H1 (cell line): ENCODE data around the gene JAG2. TPM values are rescaled to one million over a fixed set of nuclear protein-coding genes. Genes with fewer than 3 reads are reported as not detected.

ENCODE experiments used
- CTCF ChIA-PET: fragments of 300-600 bp; sonication (Branson Sonifier 250); formaldehyde crosslinking; loops from one replicate; lab custom pipeline; 2021; ENCODE audit not compliant: partially characterized antibody; lab: Charles Lee
- POLR2A ChIA-PET: fragments of 300-600 bp; sonication (Branson Sonifier 250); formaldehyde crosslinking; loops from one replicate; lab custom pipeline; 2021; ENCODE audit warnings: inconsistent platforms; ENCODE audit not compliant: partially characterized antibody; lab: Charles Lee
- DNase-seq, 2 experiments: peaks; one replicate each; pipeline versions ENCODE4 v3.0.0 to v3.0.0-alpha.2; 2010 to 2022; ENCODE audit warnings: low spot score in 2 of 2, low read depth in 1 of 2, mixed read lengths in 1 of 2
- FAIRE-seq: peaks from 2 replicates; lab custom pipeline; 2011; peaks lifted over from hg19 to GRCh38; lab: Jason Lieb, UNC
- H2AFZ ChIP-seq: 2 replicates; pipeline ENCODE4 v1.8.1; 2012; ENCODE audit warnings: low read length, inconsistent platforms
- H2AK5ac ChIP-seq: 2 replicates; pipeline ENCODE4 v1.6.1; 2013; ENCODE audit warnings: low read depth, low read length
- H2BK120ac ChIP-seq: replicated peaks from 2 replicates; pipeline ENCODE3; 2013; ENCODE audit warnings: low read depth, low read length, inconsistent platforms
- H2BK12ac ChIP-seq: 2 replicates; pipeline ENCODE4 v1.6.1; 2013; ENCODE audit warnings: low read depth, low read length
- H2BK15ac ChIP-seq: 2 replicates; pipeline ENCODE4 v1.6.1; 2013; ENCODE audit warnings: low read length
- H2BK20ac ChIP-seq: 2 replicates; pipeline ENCODE4 v1.6.1; 2013; ENCODE audit warnings: low read length
- H2BK5ac ChIP-seq: 2 replicates; pipeline ENCODE4 v1.6.1; 2013; ENCODE audit warnings: low read depth, low read length
- H3K14ac ChIP-seq: 2 replicates; pipeline ENCODE4 v1.6.1; 2013; ENCODE audit warnings: inconsistent platforms; ENCODE audit not compliant: insufficient read length
- H3K18ac ChIP-seq: 2 replicates; pipeline ENCODE4 v1.6.1; 2013; ENCODE audit warnings: low read length; ENCODE audit errors: extremely low read depth
- H3K23ac ChIP-seq: 2 replicates; pipeline ENCODE4 v1.6.1; 2013; ENCODE audit warnings: inconsistent platforms; ENCODE audit not compliant: insufficient read length
- H3K23me2 ChIP-seq: 2 replicates; pipeline ENCODE4 v1.6.1; 2013; ENCODE audit warnings: low read depth, low read length
- H3K27ac ChIP-seq: 2 replicates; pipeline ENCODE4 v1.6.1; 2011; ENCODE audit warnings: low read depth, low read length, inconsistent platforms
- H3K27me3 ChIP-seq, 4 experiments: replicated peaks in 1 of 4; 1 replicate in 1 of 4; 2 replicates in 3 of 4; pipeline versions ENCODE4 v1.6.1 to v1.8.1; 2011 to 2013; ENCODE audit warnings: low read length in 3 of 4, mild to moderate bottlenecking in 3 of 4, inconsistent platforms in 2 of 4, mixed read lengths in 2 of 4, moderate library complexity in 1 of 4; ENCODE audit not compliant: control insufficient read depth in 3 of 4, insufficient read depth in 3 of 4; ENCODE audit errors: extremely low read depth in 1 of 4
- H3K36me3 ChIP-seq, 4 experiments: 2 replicates each; pipeline versions ENCODE4 v1.6.1 to v1.8.1; 2011 to 2013; ENCODE audit warnings: mild to moderate bottlenecking in 4 of 4, low read length in 3 of 4, moderate library complexity in 2 of 4, control low read depth in 1 of 4, inconsistent platforms in 1 of 4; ENCODE audit not compliant: insufficient read depth in 4 of 4, control insufficient read depth in 2 of 4
- H3K4ac ChIP-seq: replicated peaks from 2 replicates; pipeline ENCODE3; 2013; ENCODE audit warnings: low read length, low read depth, mixed read lengths, inconsistent platforms; ENCODE audit not compliant: insufficient read length
- H3K4me1 ChIP-seq, 4 experiments: replicated peaks in 1 of 4; 1 replicate in 1 of 4; 2 replicates in 3 of 4; pipeline versions ENCODE4 v1.6.1 to v1.8.1; 2011 to 2013; ENCODE audit warnings: low read length in 3 of 4, inconsistent platforms in 2 of 4, mixed read lengths in 1 of 4; ENCODE audit not compliant: insufficient read depth in 4 of 4, control insufficient read depth in 3 of 4
- H3K4me2 ChIP-seq, 2 experiments: 2 replicates each; pipeline versions ENCODE4 v1.6.1 to v1.8.1; 2011 to 2013; ENCODE audit warnings: low read depth in 2 of 2, low read length in 2 of 2, control low read depth in 1 of 2, inconsistent platforms in 1 of 2, mild to moderate bottlenecking in 1 of 2; ENCODE audit not compliant: insufficient read depth in 1 of 2
- H3K4me3 ChIP-seq, 4 experiments: fragments of 200-600, 300-600 bp in 1 of 4; sonication (generic), shearing (Covaris generic), sonication (Bioruptor Twin) in 1 of 4; 2 replicates each; pipeline versions ENCODE4 v1.5.1 to v1.8.1; 2011 to 2016; ENCODE audit warnings: low read length in 4 of 4, low read depth in 3 of 4, control low read depth in 2 of 4, inconsistent platforms in 2 of 4, mild to moderate bottlenecking in 2 of 4, mixed read lengths in 1 of 4, moderate library complexity in 1 of 4; ENCODE audit not compliant: insufficient read depth in 2 of 4; ENCODE audit errors: extremely low read depth in 1 of 4
- H3K56ac ChIP-seq: replicated peaks from 2 replicates; pipeline ENCODE3; 2013; ENCODE audit warnings: low read depth, mild to moderate bottlenecking, mixed read lengths, low read length, inconsistent platforms; ENCODE audit not compliant: insufficient read length
- H3K79me1 ChIP-seq: 2 replicates; pipeline ENCODE4 v1.6.1; 2013; ENCODE audit warnings: low read depth, low read length, control low read depth
- H3K79me2 ChIP-seq, 2 experiments: 2 replicates each; pipeline versions ENCODE4 v1.6.1 to v1.8.1; 2012 to 2013; ENCODE audit warnings: low read length in 2 of 2, mild to moderate bottlenecking in 2 of 2, inconsistent platforms in 1 of 2; ENCODE audit not compliant: insufficient read depth in 2 of 2, control insufficient read depth in 1 of 2
- H3K9ac ChIP-seq, 4 experiments: replicated peaks in 1 of 4; 1 replicate in 1 of 4; 2 replicates in 3 of 4; pipeline versions ENCODE4 v1.6.1 to v1.8.1; 2011 to 2013; ENCODE audit warnings: low read depth in 3 of 4, low read length in 3 of 4, control low read depth in 2 of 4, mild to moderate bottlenecking in 2 of 4, moderate library complexity in 2 of 4, inconsistent platforms in 1 of 4; ENCODE audit errors: extremely low read depth in 1 of 4
- H3K9me3 ChIP-seq, 2 experiments: 2 replicates each; pipeline versions ENCODE4 v1.6.1 to v1.8.1; 2012 to 2013; ENCODE audit warnings: mild to moderate bottlenecking in 2 of 2, moderate library complexity in 2 of 2, control low read depth in 1 of 2, inconsistent platforms in 1 of 2, low read depth in 1 of 2, low read length in 1 of 2, mixed read lengths in 1 of 2; ENCODE audit not compliant: insufficient read depth in 2 of 2
- H4K20me1 ChIP-seq, 2 experiments: replicated peaks in 1 of 2; 2 replicates each; pipeline versions ENCODE3 to v1.8.1; 2011 to 2013; ENCODE audit warnings: inconsistent platforms in 2 of 2, low read length in 2 of 2, mild to moderate bottlenecking in 1 of 2; ENCODE audit not compliant: insufficient read depth in 2 of 2, control insufficient read depth in 1 of 2
- H4K5ac ChIP-seq: 2 replicates; pipeline ENCODE4 v1.6.1; 2013; ENCODE audit warnings: low read length, low read depth, mixed read lengths, inconsistent platforms; ENCODE audit not compliant: insufficient read length
- H4K8ac ChIP-seq: 2 replicates; pipeline ENCODE4 v1.8.0; 2013; ENCODE audit warnings: mild to moderate bottlenecking, moderate library complexity, low read length, inconsistent platforms; ENCODE audit not compliant: insufficient read depth; ENCODE audit errors: extremely low read depth
- H4K91ac ChIP-seq: replicated peaks from 2 replicates; pipeline ENCODE3; 2013; ENCODE audit warnings: low read length, mixed read lengths, inconsistent platforms; ENCODE audit not compliant: insufficient read length
- ATF3 ChIP-seq: IDR thresholded peaks from 2 replicates; pipeline ENCODE4 v1.6.1; 2011; ENCODE audit warnings: low read depth, mild to moderate bottlenecking, low read length; ENCODE audit not compliant: insufficient read depth
- CBX5 ChIP-seq: fragments of 300-800, 300-1000 bp; sonication (generic); IDR thresholded peaks from 2 replicates; pipeline ENCODE4 v1.7.1; 2016; ENCODE audit warnings: antibody characterized with exemption, low read length, low read depth
- EZH2 ChIP-seq: fragments of 200-600 bp; sonication (generic); IDR thresholded peaks from 2 replicates; pipeline ENCODE4 v1.7.1; 2012; ENCODE audit warnings: low read depth, mild to moderate bottlenecking, moderate library complexity, low read length, inconsistent platforms; ENCODE audit not compliant: severe bottlenecking
- GTF2F1 ChIP-seq: IDR thresholded peaks from 2 replicates; pipeline ENCODE4 v1.6.1; 2012; ENCODE audit warnings: low read depth, low read length, improper control_type of control experiment, borderline replicate concordance
- HDAC6 ChIP-seq: IDR thresholded peaks from one replicate; pipeline ENCODE4 v1.7.1; 2012; ENCODE audit warnings: low read depth, mild to moderate bottlenecking, inconsistent platforms, low read length, moderate library complexity
- JUND ChIP-seq: IDR thresholded peaks from 2 replicates; pipeline ENCODE4 v1.6.1; 2011; ENCODE audit warnings: mild to moderate bottlenecking, improper control_type of control experiment, low read length
- POLR2A ChIP-seq, 2 experiments: IDR thresholded peaks; 1 replicate in 1 of 2; 2 replicates in 1 of 2; pipeline ENCODE4 v1.6.1; 2011; ENCODE audit warnings: low read depth in 2 of 2, low read length in 2 of 2, mild to moderate bottlenecking in 2 of 2; ENCODE audit errors: control extremely low read depth in 1 of 2
- POLR2AphosphoS5 ChIP-seq: IDR thresholded peaks from 2 replicates; pipeline ENCODE4 v1.6.1; 2011; ENCODE audit warnings: low read depth, low read length
- RAD21 ChIP-seq, 2 experiments: IDR thresholded peaks in 1 of 2; conservative IDR thresholded peaks in 1 of 2; 2 replicates each; pipeline ENCODE4 v1.6.1; 2011; ENCODE audit warnings: low read depth in 2 of 2, low read length in 2 of 2, improper control_type of control experiment in 1 of 2, inconsistent platforms in 1 of 2, mild to moderate bottlenecking in 1 of 2, moderate library complexity in 1 of 2
- RBBP5 ChIP-seq: IDR thresholded peaks from 2 replicates; pipeline ENCODE4 v1.7.1; 2012; ENCODE audit warnings: low read depth, mild to moderate bottlenecking, inconsistent platforms, low read length, moderate library complexity, borderline replicate concordance
- SIRT6 ChIP-seq: IDR thresholded peaks from one replicate; pipeline ENCODE4 v1.7.1; 2012; ENCODE audit warnings: low read length, inconsistent platforms
- TBP ChIP-seq: IDR thresholded peaks from 2 replicates; pipeline ENCODE4 v1.6.1; 2011; ENCODE audit warnings: low read depth, low read length, improper control_type of control experiment
- TCF12 ChIP-seq: IDR thresholded peaks from 2 replicates; pipeline ENCODE4 v1.6.1; 2011; ENCODE audit warnings: low read depth, mild to moderate bottlenecking, low read length
- WGBS, 2 experiments: shearing (Covaris generic) in 1 of 2; methylation state at CpG; one replicate each; pipeline versions ENCODE4 v1.1.6 to v1.1.7; 2013 to 2015; ENCODE audit warnings: low lambda C conversion rate in 2 of 2, mixed read lengths in 2 of 2, inconsistent platforms in 1 of 2, low coverage in 1 of 2, missing lambda C conversion rate in 1 of 2; ENCODE audit not compliant: insufficient replicate concordance in 2 of 2, insufficient coverage in 1 of 2, insufficient read length in 1 of 2; ENCODE audit errors: extremely low coverage in 1 of 2, missing lambda C conversion rate in 1 of 2; 5-methylcytosine and 5-hydroxymethylcytosine counted together
- polyA plus RNA-seq, 7 experiments: library from polyadenylated mRNA; depleted of rRNA in 3 of 7; stranded (reverse) in 5 of 7; unstranded in 2 of 7; fragments of >200 nt in 5 of 7; fragments of 200-250 nt in 2 of 7; gene quantifications; 1 replicate in 5 of 7; 2 replicates in 1 of 7; 4 replicates in 1 of 7; pipeline versions ENCODE4 v1.2.1 to v1.2.3, GENCODE V29; 2011 to 2013; ENCODE audit warnings: missing spikeins in 2 of 7, mixed read lengths in 2 of 7
- total RNA-seq: library from RNA; stranded (reverse); fragmentation: NEBNext Ultra II Directional; extraction: Animal tissue kit (Norgen Biotek cat#: 25700); gene quantifications from 2 replicates; pipeline ENCODE4 v1.2.1, GENCODE V29; 2021

JAG2 gene
- total and polyA plus RNA-seq, 2 of the 8 experiments (the other 6 are each of a cell fraction or from before 2014, with no cell fraction given): 2.8 to 6.2 TPM

GRCh38 chr14:105209646-105210045, 41.1 kb upstream of the JAG2 start:
- Histone ChIP-seq H4K20me1 (peaks cover 0 to 6% of the 10 kb centered on the region in 2 experiments), H3K9ac (no peak overlapping the region)
- no peak for TF ChIP-seq HDAC6
- no peak for TF ChIP-seq RAD21 (IDR thresholded peaks at IDR 0.05 in 1 of 2, conservative IDR thresholded peaks at IDR 0.05 in 1 of 2; ENCODE audit: low read depth in 2 of 2, low read length in 2 of 2)
- TF ChIP-seq GTF2F1: no peak
- TF ChIP-seq SIRT6: no peak
- TF ChIP-seq RBBP5: no peak
- no peak for TF ChIP-seq POLR2AphosphoS5
- TF ChIP-seq POLR2A (IDR thresholded peaks at IDR 0.05; ENCODE audit: control extremely low read depth in 1 of 2, low read depth in 2 of 2, low read length in 2 of 2): no peak
- TF ChIP-seq TCF12: no peak
- TF ChIP-seq ATF3: no peak
- no peak for TF ChIP-seq JUND
- TF ChIP-seq TBP: no peak
- TF ChIP-seq EZH2: no peak
- TF ChIP-seq CBX5: no peak
- TF ChIP-seq, all 59 proteins: peak for 0
- Histone ChIP-seq H3K4ac (no peak overlapping the region), H3K9me3 (no peaks in the 10 kb centered on the region), H3K23me2 (no peaks in the 10 kb centered on the region), H3K27ac (no peak overlapping the region), H3K14ac (no peak overlapping the region), H4K8ac (no peak overlapping the region), H2BK120ac (no peak overlapping the region), H3K4me2 (no peak overlapping the region), H2BK5ac (no peak overlapping the region), H3K56ac (no peak overlapping the region), H3K79me1 (no peaks in the 10 kb centered on the region), H2AFZ (no peak overlapping the region), H3K36me3 (no peaks in the 10 kb centered on the region), H4K91ac (no peak overlapping the region), H3K18ac (no peak overlapping the region), H3K23ac (no peak overlapping the region), H3K27me3 (no peaks in the 10 kb centered on the region), H2AK5ac (no peak overlapping the region), H2BK12ac (no peak overlapping the region), H3K4me3 (no peak overlapping the region), H4K5ac (no peak overlapping the region), H3K79me2 (no peaks in the 10 kb centered on the region), H2BK20ac (no peak overlapping the region), H3K4me1 (no peaks in the 10 kb centered on the region), H2BK15ac (no peak overlapping the region)
- 87% methylated on average over 11 of the region's 16 CpGs; no CpG with 5 or more reads in 1 of the 2 experiments for WGBS, 2 experiments
- no peak for DNase-seq
- ChIA-PET CTCF (interaction anchor here (0.8 to 1.4 kb wide), 4 partner anchors 13 to 161 kb away, joined by 3 to 4 read pairs (median 3); no protein-coding TSS in a partner anchor), POLR2A (no interaction called here)
- no peak for FAIRE-seq
